ENCODE results near the gene DCXR.

The DCXR gene

DNA sequence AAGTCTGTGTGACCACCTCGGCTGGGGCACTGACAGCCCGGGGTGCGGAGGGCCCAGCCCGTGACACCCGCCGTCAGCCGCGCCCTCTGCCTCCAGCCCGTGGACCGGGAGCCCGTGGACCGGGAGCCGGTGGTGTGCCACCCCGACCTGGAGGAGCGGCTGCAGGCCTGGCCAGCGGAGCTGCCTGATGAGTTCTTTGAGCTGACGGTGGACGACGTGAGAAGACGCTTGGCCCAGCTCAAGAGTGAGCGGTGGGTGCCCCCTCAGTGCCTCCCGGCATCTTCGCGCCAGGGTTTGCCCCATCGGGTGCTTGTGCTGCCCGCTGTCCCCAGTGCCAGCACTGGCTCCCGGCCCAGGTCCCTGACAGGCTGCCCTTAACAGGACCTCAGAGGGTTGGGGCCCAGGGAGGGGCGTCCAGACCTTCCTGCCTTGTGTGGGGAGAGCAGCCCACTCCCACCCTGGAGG lies 28.5 kb downstream of the DCXR start:
- no peak for DNase-seq

- no peak for DNase-seq
These were observed 29.1 kb downstream of the DCXR start for GRCh38 chr17:82008258-82008940.

DNA sequence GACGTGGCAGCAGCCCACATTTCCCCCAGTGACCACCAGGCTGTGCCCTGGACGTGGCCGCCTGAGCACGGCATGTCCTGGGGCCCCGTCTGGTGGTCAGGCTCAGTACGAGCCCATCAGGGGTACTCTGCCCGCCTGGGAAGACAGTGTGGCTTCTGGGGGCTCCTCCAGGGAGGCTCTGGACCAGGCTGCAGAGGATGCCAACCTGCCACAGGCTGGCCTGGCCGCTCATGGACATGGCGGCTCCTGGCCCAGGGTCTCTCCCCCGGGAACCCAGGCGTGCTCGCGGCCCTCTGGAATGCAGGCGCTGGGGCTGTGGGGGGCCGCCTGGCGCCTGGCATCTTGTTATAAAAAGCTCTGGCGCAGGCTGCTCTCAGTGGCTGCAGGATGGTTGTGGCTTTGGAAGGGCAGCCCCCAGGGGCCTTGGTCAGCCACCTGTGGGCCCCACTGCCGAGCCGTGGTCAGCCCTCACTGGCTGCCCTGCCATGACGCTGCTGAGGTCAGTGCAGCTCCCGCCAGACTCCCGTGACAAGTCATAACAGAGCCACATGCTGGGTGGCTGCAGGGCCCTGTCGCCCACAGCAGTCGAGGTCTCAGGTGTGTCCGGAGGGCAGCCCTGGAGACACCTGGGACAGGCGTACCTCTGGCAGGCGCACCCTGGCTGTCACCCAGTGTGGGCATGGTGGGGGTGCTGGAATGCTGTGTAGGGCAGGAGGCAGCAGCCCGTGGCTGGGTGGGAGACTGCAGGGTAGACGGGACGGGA lies 29.8 kb downstream of the DCXR start:
- DNase-seq = no peak

- no peak for DNase-seq
These were observed 30.3 kb downstream of the DCXR start for GRCh38 chr17:82007228-82007494.

GRCh38 chr17:82006468-82007227 lies 30.8 kb downstream of the DCXR start:
- no peak for DNase-seq

DNA sequence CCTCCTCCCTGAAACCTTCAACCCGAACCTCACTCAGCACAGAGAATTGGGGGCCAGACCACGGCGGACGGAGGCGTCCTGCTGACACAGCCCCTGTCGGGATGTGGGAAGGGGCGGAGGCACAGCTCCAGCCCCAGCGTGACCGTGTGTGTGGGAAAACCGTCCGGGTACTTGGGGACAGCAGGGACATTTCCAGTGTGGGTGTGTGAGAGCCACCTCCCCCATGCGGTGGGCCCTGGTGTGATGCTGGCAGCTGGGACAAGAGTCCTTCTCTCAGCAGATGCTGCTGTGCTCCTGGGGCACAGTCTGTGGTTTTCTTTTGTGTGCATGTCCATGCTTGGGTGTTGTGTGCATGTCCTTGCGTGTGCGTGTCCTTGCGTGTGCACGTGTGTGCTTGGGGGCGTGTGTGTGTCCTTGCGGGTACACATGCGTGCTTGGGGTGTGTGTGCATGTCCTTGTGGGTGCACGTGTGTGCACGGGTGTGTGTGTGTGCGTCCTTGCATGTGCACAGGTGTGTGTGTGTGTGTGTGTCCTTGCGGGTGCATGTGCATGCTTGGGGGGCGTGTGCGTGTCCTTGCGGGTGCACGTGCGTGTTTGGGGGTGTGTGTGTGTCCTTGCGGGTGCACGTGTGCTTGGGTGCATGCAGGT lies 31.7 kb downstream of the DCXR start:
- DNase-seq = no peak

- no peak for DNase-seq
These were observed 32.7 kb downstream of the DCXR start for GRCh38 chr17:82004517-82005455.

DNA sequence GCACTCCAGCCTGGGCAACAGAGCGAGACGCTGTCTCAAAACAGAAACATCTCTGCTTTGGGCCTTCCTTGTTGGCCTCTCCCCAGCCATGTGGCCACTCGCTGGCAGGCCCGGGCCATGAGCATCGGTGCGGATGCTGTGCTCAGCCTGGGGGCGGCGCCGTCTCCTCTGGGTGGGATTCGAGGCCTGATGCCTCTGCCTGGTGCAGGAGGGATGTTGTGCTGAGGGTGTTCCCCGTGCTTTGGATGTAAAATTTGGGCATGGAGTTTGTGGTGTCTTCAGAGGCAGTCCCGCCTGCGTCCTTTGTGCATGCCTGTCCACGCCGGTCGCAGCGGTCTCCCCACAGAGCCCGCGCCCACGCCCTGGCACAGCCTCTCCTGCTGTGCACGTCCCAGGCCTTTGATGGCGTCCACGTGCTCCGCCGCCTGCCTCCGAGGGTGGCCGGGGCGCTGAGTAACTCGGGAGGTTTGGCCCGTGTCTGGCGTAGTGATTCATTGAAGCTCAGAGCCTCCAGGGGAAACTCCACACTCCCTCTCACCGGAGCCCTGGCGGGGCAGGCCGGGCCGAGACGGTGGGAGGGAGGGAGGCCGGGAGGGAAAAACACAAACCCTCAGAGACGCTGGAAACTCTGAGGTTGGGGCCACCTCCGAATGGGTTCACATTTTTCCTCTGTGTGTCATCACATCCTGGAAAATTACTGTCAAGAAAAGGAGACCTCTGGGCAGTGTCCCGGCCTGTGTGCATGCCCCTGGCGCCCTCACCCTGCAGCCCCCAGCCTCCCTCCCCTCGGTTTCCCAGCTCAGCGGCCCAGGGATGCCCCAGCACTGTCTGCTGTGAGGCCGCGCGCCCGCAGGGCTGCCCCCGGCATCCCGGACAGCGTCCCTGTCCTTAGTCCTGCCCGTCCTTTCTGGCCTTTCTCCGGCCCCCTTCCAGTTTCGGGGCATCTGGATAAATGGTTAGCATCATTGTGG lies 33.8 kb downstream of the DCXR start:
- no peak for DNase-seq

GRCh38 chr17:82001571-82002056 lies 35.9 kb downstream of the DCXR start:
- DNase-seq = no peak

DNA sequence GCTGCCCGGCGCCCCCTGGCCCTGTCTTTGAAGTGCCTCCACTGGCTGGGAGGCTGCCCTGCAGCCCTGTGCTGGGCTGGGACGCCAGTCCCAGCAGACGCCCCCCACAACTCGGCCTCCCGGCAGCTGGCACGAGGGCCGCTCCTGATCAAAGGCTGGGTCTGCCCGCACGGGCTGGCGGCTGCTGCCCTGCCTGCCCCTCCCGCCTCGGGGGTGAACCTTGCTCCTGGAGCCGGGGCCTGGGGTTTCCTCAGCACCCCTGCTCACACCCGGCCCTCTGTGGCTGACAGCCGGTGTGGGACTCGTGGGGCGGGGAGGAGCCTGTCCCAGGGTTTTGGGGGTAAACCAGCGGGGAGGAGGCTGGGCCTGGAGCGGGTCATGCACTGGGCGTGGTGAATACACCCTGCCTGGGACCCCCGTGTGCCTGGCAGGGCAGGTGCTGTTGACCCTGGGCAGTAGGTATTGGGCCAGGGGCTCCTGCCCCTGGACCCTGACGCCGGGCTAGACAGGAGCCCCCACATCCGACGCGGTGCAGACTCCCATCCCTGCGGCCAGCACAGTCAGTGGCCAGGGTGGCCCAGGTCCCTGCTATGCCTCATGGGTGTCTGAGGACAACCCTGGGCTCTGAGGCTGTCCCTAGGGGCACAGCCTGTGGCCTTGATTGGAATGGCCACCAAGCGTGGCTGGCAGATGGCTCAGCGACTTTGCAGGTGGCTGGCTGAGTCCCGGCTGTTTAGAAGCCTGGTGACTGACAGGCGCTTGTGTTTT lies 36.5 kb downstream of the DCXR start:
- no peak for DNase-seq

- no peak for DNase-seq
These were observed 37.3 kb downstream of the DCXR start for GRCh38 chr17:81999976-82000802.

- no peak for DNase-seq
These were observed 37.9 kb downstream of the DCXR start for GRCh38 chr17:81999587-81999975.

DNA sequence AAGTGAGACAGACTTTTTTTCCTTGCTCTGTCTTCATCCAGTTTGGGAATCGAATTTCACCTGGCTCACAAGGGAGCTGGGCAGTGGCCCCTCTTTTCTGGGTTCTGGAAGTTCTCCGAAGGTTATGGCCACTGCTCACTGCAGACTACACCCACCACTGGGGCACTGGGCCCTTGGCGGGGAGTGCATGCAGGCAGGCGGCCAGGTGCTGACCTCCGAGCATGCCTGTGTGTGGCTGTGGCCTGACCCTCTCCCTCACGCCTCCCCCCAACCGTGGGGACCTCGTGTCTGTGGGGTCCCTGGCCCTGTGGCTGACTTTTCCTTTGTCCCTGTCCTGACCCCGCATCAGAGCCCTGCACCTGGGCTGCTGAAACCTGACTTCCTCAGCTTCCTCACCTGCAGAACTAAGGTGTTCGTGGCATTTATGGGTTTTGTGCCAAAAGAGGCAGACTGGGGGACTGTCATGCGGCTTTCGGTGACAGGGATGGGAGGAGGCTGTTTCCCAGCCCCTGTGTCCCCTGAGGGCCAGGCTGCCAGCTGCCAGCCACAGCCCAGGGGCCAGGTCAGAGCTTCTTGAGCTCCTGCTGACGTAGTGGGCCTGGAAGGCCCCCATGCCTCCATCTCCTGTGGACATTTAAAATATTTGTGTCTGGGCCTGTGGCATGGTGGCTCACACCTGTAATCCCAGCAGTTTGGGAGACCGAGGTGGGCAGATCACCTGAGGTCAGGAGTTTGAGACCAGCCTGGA lies 38.6 kb downstream of the DCXR start:
- no peak for DNase-seq

DNA sequence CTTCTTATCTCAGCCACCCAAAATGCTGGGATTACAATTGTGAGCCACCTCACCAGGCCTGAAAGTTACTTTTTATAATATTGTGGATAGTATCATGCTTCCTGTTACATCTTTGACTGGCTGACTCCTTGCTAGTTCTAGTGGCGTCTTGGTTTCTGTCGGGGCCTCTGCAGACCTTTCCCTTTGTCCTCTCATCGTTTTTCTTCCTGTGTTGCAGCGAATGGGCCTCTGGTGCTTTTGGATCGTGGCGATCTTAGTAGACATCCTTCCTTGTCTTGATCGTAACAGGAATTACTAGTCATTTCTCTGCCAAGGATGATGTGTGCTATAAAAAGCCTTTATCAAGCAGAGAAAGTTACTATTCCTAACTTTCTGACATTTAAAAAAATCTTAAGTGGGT lies 39.3 kb downstream of the DCXR start:
- DNase-seq = no peak

- DNase-seq = no peak
These were observed 40.6 kb downstream of the DCXR start for GRCh38 chr17:81996757-81997441.

DNA sequence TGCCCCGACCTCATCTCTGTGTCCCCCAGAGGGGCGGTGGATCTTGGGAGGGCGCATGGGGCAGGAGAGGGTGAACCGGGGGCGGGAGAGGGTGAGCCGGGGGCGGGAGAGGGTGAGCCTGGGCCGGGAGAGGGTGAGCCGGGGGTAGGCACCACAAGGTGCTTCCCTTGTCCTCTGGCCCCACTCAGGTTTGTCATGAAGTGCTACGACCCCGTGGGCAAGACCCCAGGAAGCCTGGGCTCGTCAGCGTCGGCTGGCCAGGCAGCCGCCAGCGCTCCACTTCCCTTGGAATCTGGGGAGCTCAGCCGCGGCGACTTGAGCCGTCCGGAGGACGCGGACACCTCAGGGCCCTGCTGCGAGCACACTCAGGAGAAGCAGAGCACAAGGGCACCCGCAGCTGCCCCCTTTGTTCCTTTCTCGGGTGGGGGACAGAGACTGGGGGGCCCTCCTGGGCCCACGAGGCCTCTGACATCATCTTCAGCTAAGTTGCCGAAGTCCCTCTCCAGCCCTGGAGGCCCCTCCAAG lies 41.2 kb downstream of the DCXR start:
- no peak for DNase-seq

DNA sequence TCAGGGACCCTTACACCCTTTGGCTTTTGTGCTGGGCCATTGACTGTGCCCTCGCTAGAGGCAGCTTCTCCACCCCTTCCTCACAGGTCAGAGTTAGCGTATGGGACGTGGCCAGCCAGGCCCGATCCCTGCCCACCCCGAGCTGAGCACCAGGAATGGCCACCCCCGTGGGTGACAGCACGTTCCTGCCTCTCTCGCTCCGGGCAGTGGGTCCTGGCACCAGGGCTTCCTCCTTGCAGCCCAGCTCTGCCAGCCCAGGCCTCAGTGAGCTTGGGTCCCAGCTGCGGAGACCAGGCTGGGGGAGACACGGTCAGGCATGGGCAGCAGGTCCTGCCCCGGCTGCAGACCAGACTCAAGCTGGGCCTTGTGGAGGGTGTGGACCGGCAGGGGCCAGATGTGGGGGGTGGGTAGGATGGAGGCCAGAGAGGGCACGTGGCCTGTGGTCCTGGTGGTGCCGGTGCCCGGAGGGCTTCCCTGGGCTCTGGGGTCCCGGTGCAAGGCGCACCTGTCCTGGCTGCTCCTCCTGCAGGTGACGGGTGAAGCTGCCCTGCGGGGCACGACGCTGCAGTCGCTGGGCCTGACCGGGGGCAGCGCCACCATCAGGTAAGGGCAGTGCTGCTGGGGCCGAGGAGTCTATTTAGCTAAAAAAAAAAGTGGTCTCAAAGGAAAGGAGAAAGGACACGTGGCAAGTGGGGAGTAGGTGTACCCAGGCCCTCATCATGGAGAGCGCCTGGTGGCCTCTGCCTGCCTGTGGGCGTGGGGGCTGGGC lies 41.9 kb downstream of the DCXR start:
- no peak for DNase-seq
